ENCODE data around the gene PLCD3. TPM values are rescaled to one million over a fixed set of nuclear protein-coding genes. Genes with fewer than 3 reads are reported as not detected.
A peak's percentile ranks its signal among the peaks of the same experiment; 100 is the strongest.

The PLCD3 gene
- total and polyA plus RNA-seq, 9 of the 15 experiments (the other 6 are each of a cell fraction or from before 2014, with no cell fraction given), result 0.20 to 22.6 (median 7.5) TPM

GRCh38 chr17:45125509-45125908 is 6.8 kb downstream of the PLCD3 start:
- ChIA-PET POLR2A (interaction anchor here (0.6 kb wide), 1 partner anchor 219 kb away, joined by 3 read pairs; no protein-coding TSS in a partner anchor), CTCF (ENCODE audit: low intra/inter-chr PET ratio) (no interaction called here)
- intact Hi-C loops (cut with micrococcal nuclease), result loop anchor here (10.0 kb wide), 1 partner anchor 111 kb away; no protein-coding TSS in a partner anchor
- DNase-seq (ENCODE audit: extremely low read depth in 1 of 4, low spot score in 3 of 4) (no peak), ATAC-seq (no peak), FAIRE-seq (peak; percentile 54)
- Histone ChIP-seq H3K4me1 (replicated peaks in 1 of 2; ENCODE audit: control insufficient read depth in 2 of 2, insufficient read depth in 2 of 2, low read length in 2 of 2) (peaks cover 41 to 54% of the 10 kb centered on the region in 2 experiments), H3K79me2 (ENCODE audit: control insufficient read depth, insufficient read depth, low read length) (no peaks in the 10 kb centered on the region; the same call in 2 of the 3 replicates), H3K4me3 (no peak overlapping the region), H3K9ac (ENCODE audit: insufficient read depth in 1 of 2, low read depth in 2 of 2, low read length in 2 of 2) (no peak overlapping the region), H3K27me3 (ENCODE audit: control insufficient read depth in 2 of 2, insufficient read depth in 2 of 2, low read length in 2 of 2) (no peaks in the 10 kb centered on the region), H2AFZ (ENCODE audit: low read depth, low read length) (no peak overlapping the region), H3K4me2 (ENCODE audit: insufficient read depth, low read length) (no peak overlapping the region), H4K20me1 (replicated peaks; ENCODE audit: control insufficient read depth, insufficient read depth, low read length) (0 out of 2 replicates have a peak, but pooled peaks cover 6% of the 10 kb centered on the region), H3K36me3 (ENCODE audit: control insufficient read depth, insufficient read depth, low read length) (no peaks in the 10 kb centered on the region), H3K9me3 (replicated peaks; ENCODE audit: control insufficient read depth, insufficient read depth, low read depth, low read length) (no peaks in the 10 kb centered on the region), H3K9me1 (ENCODE audit: control insufficient read depth, insufficient read depth, low read length) (no peaks in the 10 kb centered on the region), H3K27ac (ENCODE audit: extremely low read depth, low read depth, low read length) (no peak overlapping the region; the same call in 2 of the 3 replicates)
- in situ Hi-C loops (cut with MboI), result no loop called here
- no TSS peak for BruUV-seq (replicated peaks)
- TF ChIP-seq KDM1A (IDR thresholded peaks at IDR 0.05) (peak; percentile 10 to 27; a peak in 2 of 4 replicates), SMARCA5 (IDR thresholded peaks at IDR 0.05) (peak; percentile 55; the same call in 1 of the 2 replicates), HCFC1 (IDR thresholded peaks at IDR 0.05; ENCODE audit: low read depth, low read length) (no peak), BCOR (IDR thresholded peaks at IDR 0.05) (peak; percentile 72; the same call in 1 of the 2 replicates), OTX1 (CRISPR knock-in tag; IDR thresholded peaks at IDR 0.05) (0 out of 2 replicates have a peak, but pooled peaks have one; percentile 35), TSHZ1 (CRISPR knock-in tag; IDR thresholded peaks at IDR 0.05) (no peak), ZNF197 (CRISPR knock-in tag; IDR thresholded peaks at IDR 0.05; ENCODE audit: low read depth) (no peak), ZFX (CRISPR knock-in tag; IDR thresholded peaks at IDR 0.05) (0 out of 2 replicates have a peak, but pooled peaks have one; percentile 3), RBM25 (IDR thresholded peaks at IDR 0.05; ENCODE audit: low read depth, low read length, severe bottlenecking) (peak; percentile 77), GATAD2B (IDR thresholded peaks at IDR 0.05; ENCODE audit: borderline replicate concordance) (no peak), PHF20 (IDR thresholded peaks at IDR 0.05; ENCODE audit: partially characterized antibody) (peak; percentile 16), ZNF146 (CRISPR knock-in tag; IDR thresholded peaks at IDR 0.05; ENCODE audit: unreplicated experiment) (peak; percentile 92)
- 88% methylated on average over 8 of the region's 8 CpGs for whole genome bisulfite sequencing (ENCODE audit: insufficient coverage, low coverage, missing lambda C conversion rate)

Measured in K562 (cell line).